ENCODE measurements around the gene SLC22A5. TPM values are rescaled to one million over a fixed set of nuclear protein-coding genes. Genes with fewer than 3 reads are reported as not detected.

SLC22A5 gene
- total and polyA plus RNA-seq, 9 of the 15 experiments (the other 6 are each of a cell fraction or from before 2014, with no cell fraction given) = 3.0 to 16.6 (median 8.3) TPM

- Histone ChIP-seq H3K4me3 (no peak overlapping the region), H3K9me1 (ENCODE audit: control insufficient read depth, insufficient read depth, low read length) (no peaks in the 10 kb centered on the region), H2AFZ (ENCODE audit: low read depth, low read length) (no peak overlapping the region), H3K27me3 (ENCODE audit: control insufficient read depth in 2 of 2, insufficient read depth in 2 of 2, low read length in 2 of 2) (no peaks in the 10 kb centered on the region), H3K27ac (ENCODE audit: extremely low read depth, low read depth, low read length) (no peak overlapping the region), H3K9me3 (replicated peaks; ENCODE audit: control insufficient read depth, insufficient read depth, low read depth, low read length) (no peaks in the 10 kb centered on the region), H3K9ac (ENCODE audit: insufficient read depth in 1 of 2, low read depth in 2 of 2, low read length in 2 of 2) (no peak overlapping the region), H3K4me1 (replicated peaks in 1 of 2; ENCODE audit: control insufficient read depth in 2 of 2, insufficient read depth in 2 of 2, low read length in 2 of 2) (peaks cover 10 to 12% of the 10 kb centered on the region in 2 experiments; a peak in 3 of 5 replicates), H3K4me2 (ENCODE audit: insufficient read depth, low read length) (no peak overlapping the region), H3K79me2 (ENCODE audit: control insufficient read depth, insufficient read depth, low read length) (no peaks in the 10 kb centered on the region), H3K36me3 (ENCODE audit: control insufficient read depth, insufficient read depth, low read length) (peaks cover 60% of the 10 kb centered on the region), H4K20me1 (replicated peaks; ENCODE audit: control insufficient read depth, insufficient read depth, low read length) (0 out of 2 replicates have a peak, but pooled peaks cover under 1% of the 10 kb centered on the region)
- WGBS (ENCODE audit: insufficient coverage, low coverage, missing lambda C conversion rate) = 81% methylated on average over 1 of the region's 1 CpG
- TF ChIP-seq LCOR (CRISPR knock-in tag; IDR thresholded peaks at IDR 0.05) (no peak), ZFPM2 (CRISPR knock-in tag; IDR thresholded peaks at IDR 0.05) (no peak), ZHX1 (conservative IDR thresholded peaks at IDR 0.05; ENCODE audit: low read length) (no peak), TSC22D4 (tag; IDR thresholded peaks at IDR 0.05) (no peak), PHB (CRISPR knock-in tag; IDR thresholded peaks at IDR 0.05) (no peak), BHLHE40 (IDR thresholded peaks at IDR 0.05; ENCODE audit: low read length) (no peak), CBX1 (IDR thresholded peaks at IDR 0.05; ENCODE audit: low read depth) (no peak), SAP30 (IDR thresholded peaks at IDR 0.05; ENCODE audit: borderline replicate concordance, insufficient read depth, low read depth, low read length, poor library complexity, severe bottlenecking) (no peak), PTTG1 (tag; IDR thresholded peaks at IDR 0.05; ENCODE audit: low read depth) (no peak), RBM39 (optimal IDR thresholded peaks at IDR 0.05; ENCODE audit: low read depth, low read length) (no peak), CBFB (CRISPR knock-in tag; IDR thresholded peaks at IDR 0.05) (no peak), ZNF174 (CRISPR knock-in tag; IDR thresholded peaks at IDR 0.05) (no peak), ZFP36 (IDR thresholded peaks at IDR 0.05; ENCODE audit: low read depth, low read length, partially characterized antibody) (no peak), CGGBP1 (CRISPR knock-in tag; IDR thresholded peaks at IDR 0.05) (no peak), MECOM (CRISPR knock-in tag; IDR thresholded peaks at IDR 0.05) (no peak)
- TF ChIP-seq, protein P1, sequence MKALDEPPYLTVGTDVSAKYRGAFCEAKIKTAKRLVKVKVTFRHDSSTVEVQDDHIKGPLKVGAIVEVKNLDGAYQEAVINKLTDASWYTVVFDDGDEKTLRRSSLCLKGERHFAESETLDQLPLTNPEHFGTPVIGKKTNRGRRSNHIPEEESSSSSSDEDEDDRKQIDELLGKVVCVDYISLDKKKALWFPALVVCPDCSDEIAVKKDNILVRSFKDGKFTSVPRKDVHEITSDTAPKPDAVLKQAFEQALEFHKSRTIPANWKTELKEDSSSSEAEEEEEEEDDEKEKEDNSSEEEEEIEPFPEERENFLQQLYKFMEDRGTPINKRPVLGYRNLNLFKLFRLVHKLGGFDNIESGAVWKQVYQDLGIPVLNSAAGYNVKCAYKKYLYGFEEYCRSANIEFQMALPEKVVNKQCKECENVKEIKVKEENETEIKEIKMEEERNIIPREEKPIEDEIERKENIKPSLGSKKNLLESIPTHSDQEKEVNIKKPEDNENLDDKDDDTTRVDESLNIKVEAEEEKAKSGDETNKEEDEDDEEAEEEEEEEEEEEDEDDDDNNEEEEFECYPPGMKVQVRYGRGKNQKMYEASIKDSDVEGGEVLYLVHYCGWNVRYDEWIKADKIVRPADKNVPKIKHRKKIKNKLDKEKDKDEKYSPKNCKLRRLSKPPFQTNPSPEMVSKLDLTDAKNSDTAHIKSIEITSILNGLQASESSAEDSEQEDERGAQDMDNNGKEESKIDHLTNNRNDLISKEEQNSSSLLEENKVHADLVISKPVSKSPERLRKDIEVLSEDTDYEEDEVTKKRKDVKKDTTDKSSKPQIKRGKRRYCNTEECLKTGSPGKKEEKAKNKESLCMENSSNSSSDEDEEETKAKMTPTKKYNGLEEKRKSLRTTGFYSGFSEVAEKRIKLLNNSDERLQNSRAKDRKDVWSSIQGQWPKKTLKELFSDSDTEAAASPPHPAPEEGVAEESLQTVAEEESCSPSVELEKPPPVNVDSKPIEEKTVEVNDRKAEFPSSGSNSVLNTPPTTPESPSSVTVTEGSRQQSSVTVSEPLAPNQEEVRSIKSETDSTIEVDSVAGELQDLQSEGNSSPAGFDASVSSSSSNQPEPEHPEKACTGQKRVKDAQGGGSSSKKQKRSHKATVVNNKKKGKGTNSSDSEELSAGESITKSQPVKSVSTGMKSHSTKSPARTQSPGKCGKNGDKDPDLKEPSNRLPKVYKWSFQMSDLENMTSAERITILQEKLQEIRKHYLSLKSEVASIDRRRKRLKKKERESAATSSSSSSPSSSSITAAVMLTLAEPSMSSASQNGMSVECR (CRISPR knock-in tag; IDR thresholded peaks at IDR 0.05) = no peak
- in situ Hi-C loops (cut with MboI) = loop anchor here (10.0 to 25.0 kb wide), 2 partner anchors 112 to 321 kb away; partner anchors contain the start of genes CSF2, IL3 and IRF1
- intact Hi-C loops (cut with micrococcal nuclease) = loop anchor here (10.0 kb wide), 2 partner anchors 198 to 318 kb away; partner anchors contain the start of gene IL3
- no TSS peak for BruUV-seq (replicated peaks)
- DNase-seq (ENCODE audit: extremely low read depth in 1 of 4, low spot score in 3 of 4) (no peak), FAIRE-seq (no peak), ATAC-seq (no peak)
- POLR2A ChIA-PET = interaction anchor here (0.7 to 1.7 kb wide), 3 partner anchors 11 to 122 kb away, joined by 3 to 5 read pairs (median 3); no protein-coding TSS in a partner anchor
- CTCF ChIA-PET (ENCODE audit: low intra/inter-chr PET ratio) = no interaction called here
Measured at GRCh38 chr5:132383261-132383660, 13.8 kb downstream of the SLC22A5 start.
